Measurements from ENCODE around the gene PARP8.
"Not testable (repeated sequence)": the region's sequence is repeated elsewhere in the genome, so short reads cannot be mapped to it uniquely, and the experiment has no call there.

PARP8 gene, protein sequence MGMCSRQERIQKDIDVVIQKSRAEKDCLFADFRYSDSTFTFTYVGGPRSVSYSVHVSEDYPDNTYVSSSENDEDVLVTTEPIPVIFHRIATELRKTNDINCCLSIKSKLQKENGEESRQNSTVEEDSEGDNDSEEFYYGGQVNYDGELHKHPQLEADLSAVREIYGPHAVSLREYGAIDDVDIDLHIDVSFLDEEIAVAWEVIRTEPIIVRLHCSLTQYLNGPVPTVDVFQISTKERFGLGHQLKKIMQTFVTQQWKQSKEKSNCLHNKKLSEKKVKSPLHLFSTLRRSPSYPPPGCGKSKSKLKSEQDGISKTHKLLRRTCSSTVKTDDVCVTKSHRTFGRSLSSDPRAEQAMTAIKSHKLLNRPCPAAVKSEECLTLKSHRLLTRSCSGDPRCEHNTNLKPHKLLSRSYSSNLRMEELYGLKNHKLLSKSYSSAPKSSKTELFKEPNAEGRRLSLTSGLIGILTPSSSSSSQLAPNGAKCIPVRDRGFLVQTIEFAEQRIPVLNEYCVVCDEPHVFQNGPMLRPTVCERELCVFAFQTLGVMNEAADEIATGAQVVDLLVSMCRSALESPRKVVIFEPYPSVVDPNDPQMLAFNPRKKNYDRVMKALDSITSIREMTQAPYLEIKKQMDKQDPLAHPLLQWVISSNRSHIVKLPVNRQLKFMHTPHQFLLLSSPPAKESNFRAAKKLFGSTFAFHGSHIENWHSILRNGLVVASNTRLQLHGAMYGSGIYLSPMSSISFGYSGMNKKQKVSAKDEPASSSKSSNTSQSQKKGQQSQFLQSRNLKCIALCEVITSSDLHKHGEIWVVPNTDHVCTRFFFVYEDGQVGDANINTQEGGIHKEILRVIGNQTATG

GRCh38 chr5:50666261-50667022, at the start of gene PARP8:
Gene PARP8, plus strand, starts transcription at chr5:50666637. Its CDS starts 459 bp downstream, at chr5:50667096.
- DNase-seq: peak; percentile 42

DNA sequence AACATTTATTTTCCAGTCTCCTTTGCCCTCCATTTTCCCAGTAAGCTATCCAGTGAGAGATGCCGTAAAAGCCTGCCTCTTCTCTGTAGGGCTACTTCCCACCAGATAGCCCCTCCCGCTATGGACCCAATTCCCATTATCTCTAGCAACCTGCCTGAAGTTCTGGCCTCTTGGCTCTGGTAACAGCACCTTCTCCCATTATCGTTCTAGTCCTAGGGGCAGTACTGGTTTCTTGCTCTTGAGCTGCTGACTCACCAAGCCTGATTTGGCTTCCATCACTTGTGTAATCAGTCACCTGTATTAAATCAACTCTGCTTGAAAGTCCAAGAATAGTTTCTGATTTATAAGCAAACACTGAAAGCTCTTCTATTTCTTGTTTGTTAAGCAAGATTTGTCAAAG, 42.8 kb upstream of the PARP8 start:
- no peak for DNase-seq

- DNase-seq: not testable (repeated sequence)
Measured at GRCh38 chr5:50634866-50635265, 31.6 kb upstream of the PARP8 start.

- not testable (repeated sequence) for DNase-seq
Measured at GRCh38 chr5:50637576-50637975, 28.9 kb upstream of the PARP8 start.

DNA sequence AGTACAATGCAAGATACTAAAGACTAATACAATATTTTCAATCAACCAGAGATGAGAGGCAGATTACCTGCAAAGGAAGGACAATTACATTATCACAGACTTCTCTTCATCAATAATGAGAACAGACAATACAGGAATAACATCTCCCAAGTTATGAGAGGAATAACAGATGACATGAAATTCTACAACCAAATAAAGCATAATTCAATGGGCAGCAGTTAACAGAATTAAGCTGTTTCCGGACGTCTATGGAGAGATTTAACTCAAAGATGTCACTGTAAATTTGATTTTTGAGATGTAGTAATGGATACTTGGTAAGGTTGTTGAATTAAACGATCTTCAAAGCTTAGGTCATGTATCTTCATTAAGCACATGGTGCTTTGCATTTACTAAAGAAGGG, 19.8 kb upstream of the PARP8 start:
- no peak for DNase-seq

DNA sequence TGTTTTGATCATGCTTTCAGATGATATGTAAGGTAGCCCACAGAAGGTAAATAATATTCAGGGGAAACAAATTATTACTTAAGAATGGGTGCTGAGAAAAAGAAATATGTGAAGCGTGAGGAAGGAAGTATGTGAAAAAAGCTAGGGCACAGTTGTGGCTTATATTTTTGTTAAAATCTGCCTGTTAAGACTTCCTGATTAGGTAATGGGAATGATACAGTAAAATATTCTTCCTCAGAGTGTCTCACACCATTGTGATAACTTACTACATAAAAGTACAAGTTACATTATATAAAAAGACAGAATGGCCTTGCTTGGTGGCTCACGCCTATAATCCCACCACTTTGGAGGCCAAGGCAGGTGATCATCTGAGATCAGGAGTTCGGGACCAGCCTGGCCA, 18.7 kb upstream of the PARP8 start:
- DNase-seq: no peak

- DNase-seq: no peak
Measured at GRCh38 chr5:50653946-50654345, 12.5 kb upstream of the PARP8 start.

GRCh38 chr5:50655067-50655809, 11.2 kb upstream of the PARP8 start:
- no peak for DNase-seq

- DNase-seq: no peak
Measured at GRCh38 chr5:50655810-50656205, 10.6 kb upstream of the PARP8 start.

DNA sequence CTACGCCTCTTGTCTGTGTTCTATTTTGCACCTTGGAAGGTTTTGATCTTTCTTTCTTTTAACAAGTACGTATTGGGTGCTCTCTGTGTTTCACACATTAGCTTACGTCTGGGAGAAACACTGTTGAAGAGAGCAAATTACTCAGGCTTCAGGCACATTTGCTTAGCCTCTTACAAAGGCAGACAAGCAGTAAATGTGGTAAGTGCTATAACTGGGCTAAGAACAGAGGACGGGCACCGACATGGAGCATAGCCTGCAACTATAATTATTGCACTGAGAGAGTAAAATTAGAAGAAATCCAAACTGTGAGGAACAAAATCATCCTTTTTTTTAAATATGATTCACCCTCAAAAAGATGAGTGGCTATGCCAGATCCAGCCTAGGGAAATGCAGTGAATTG, 9.4 kb upstream of the PARP8 start:
- DNase-seq: no peak

DNA sequence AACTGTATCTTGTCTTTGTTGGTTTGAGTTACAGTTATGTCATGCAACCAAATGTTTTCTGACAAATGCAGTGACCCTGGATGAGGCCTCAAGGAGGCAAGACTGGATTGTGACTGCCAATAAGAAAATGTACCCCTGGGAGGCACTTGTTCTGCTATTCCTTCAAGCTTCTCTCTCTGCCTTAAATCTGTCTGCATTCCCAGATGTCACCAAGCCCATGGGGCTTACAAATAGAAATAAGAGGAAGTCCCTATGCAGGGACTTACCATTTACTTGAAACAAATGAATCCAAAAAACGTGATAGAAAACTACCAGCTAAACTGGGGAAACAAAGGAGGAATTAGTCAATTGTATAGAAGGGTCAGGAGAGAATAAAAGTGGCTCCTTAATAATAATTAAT, 8.2 kb upstream of the PARP8 start:
- DNase-seq: no peak

GRCh38 chr5:50663636-50664035, 2.8 kb upstream of the PARP8 start:
- no peak for DNase-seq

- no peak for DNase-seq
Measured at GRCh38 chr5:50665091-50665490, 1.3 kb upstream of the PARP8 start.

DNA sequence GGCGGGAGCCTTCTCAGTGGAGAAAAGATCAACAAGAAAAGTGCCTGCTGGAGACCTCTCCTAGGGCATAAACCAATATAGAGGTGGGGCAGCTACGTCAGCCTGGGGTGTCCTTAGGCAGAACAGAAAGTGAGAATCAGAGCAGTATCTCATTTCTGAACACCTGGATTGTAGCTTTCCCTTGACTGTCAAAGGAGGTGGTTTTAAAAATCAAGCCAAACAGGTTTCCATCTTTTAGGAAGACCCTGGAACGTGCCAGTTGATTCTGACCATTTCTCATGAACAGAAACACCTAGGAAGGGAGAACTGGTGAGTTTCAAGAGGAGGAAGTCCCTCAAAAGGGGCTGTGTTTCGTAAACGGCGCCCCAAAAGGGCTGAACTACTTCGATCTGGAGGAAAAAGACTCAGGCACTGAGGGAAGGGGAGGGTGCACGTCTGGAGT, 655 bp upstream of the PARP8 start:
- peak; percentile 12 for DNase-seq

- peak; percentile 48 for DNase-seq
Measured at GRCh38 chr5:50667023-50667652, 701 bp downstream of the PARP8 start.

DNA sequence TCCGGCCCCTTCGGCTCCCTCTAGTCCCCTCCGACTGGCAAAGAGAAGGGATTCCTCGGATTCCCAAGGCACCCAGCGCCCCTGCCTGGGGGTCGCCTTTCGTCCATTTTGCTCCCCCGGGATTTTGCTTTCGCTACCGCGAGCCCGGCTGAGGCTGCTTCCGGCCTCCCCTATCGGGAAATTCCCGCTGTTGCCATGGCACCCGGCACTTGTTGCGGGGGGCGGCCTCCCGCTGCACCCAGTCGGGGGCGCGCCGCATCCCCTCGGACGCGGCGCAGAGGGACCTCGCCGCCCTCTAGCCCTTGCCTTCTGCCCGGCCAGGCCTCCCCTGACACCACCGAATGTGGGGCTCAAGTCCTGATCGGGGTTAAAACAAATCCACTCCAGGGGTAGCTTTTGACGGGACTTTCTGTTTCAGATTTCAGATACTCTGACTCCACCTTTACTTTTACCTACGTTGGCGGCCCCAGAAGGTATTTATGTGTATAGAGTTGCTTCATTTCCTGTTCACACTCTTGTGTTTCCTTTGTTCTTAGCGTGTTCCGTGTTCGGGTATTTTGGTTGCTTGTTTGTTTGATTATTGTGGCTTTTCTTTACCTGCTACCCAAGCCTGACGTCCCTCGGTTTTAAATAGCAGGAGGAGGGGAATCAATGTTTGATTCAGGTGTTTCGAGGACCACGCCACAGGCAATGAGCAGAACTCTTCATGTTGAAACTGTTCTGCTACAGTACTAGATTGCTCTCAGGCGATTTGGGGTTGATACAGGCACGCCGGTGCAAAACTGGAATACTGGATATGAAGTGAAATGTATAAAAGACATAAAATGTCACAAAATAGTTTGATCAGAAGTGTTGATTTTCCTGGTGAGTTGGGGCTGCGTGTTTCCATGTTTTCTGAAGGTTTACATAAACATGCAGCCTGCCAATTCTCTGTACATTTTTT, 1.5 kb downstream of the PARP8 start:
- DNase-seq: peak; percentile 81

DNA sequence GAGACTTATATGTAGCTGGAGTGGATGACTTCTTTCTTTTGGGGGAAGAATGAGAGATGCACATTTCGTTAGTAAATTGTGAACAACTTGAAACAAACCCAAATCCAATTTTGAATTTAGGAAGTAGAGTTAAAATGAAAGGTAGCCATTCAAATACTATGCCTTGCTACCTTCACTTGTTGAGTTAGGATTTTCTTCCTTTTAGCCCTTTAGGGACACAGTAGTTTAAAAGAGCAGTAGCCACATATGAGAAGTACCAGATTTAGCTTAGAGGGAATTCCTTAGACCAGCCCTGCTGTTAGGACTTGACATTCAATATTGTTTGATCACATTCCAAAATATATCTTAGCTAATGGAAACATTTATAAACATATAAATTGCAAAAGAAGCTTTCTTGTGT, 2.2 kb downstream of the PARP8 start:
- DNase-seq: not testable (repeated sequence)

DNA sequence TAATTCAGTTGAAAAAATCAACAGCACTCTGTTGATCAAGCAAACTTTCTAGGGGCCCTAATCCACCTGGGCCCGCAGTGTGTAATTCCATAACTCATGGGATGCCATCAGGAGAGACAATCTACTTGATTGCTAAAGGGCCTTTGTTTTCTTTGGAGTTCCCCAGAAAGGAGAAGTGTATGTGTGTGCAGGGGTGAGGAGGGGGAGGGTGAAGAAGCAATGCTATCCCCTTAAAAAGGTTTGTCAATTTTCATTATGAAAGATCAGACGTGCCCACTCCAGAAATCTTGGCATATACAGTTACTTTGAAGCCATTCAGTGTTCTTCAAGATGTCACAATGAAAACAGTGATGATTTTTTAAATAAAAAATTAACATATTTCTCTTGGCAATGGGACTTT, 6.2 kb downstream of the PARP8 start:
- DNase-seq: no peak

DNA sequence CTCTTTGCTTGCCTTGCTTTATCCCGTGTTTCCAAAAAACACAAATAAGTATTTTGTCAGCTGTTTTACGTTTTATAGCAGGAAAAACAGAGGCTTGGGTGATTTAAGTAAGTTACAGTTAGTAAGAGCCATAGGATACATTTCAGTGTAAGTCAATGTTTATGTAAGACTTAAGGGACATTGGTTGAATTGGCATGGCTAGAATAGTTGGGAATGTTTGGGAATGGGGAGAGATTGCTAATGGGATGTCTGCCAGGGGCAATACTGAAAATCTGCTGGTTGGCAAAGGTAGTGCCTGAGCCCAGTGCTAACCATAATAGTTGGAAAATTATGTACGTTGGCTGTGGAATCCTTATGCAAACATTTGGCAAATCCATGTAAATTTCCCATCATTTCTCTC, 7.0 kb downstream of the PARP8 start:
- not testable (repeated sequence) for DNase-seq

DNA sequence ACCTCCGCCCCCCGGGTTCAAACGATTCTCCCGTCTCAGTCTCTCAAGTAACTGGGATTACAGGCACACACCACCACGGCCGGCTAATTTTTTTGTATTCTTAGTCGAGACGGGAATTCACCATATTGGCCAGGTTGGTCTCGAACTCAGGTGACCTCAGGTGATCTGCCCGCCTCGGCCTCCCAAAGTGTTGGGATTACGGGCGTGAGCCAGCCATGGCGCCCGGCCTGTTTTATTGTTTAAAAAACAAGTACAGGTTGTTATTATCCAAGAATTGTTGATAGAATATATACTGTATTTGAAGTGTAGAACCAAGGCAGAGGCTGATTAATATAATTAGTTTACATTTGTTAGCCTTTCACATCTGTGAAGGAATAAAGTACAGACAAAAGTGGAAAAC, 8.9 kb downstream of the PARP8 start:
- no peak for DNase-seq

GRCh38 chr5:50679554-50679953, 13.1 kb downstream of the PARP8 start:
- DNase-seq: not testable (repeated sequence)
